ENCODE results near the gene LDB2. TPM values are rescaled to one million over a fixed set of nuclear protein-coding genes. Genes with fewer than 3 reads are reported as not detected.
A peak's percentile ranks its signal among the peaks of the same experiment; 100 is the strongest.

The LDB2 gene
- total and polyA plus RNA-seq, 5 experiments from 2014 or later, result 0.38 TPM; not detected in 4

- Mint-ChIP-seq H3K27ac (no peak overlapping the region), H3K27me3 (peaks cover 0 to 3% (median 0%) of the 10 kb centered on the region in 5 donors), H3K4me3 (no peak overlapping the region), H3K9me3 (no peaks in the 10 kb centered on the region), H3K36me3 (no peaks in the 10 kb centered on the region), H3K4me1 (peaks cover 0 to 3% (median 0%) of the 10 kb centered on the region in 4 donors)
- DNase-seq (no peak), ATAC-seq (no peak)
- POLR2A ChIA-PET, result no interaction called here
Measured at GRCh38 chr4:16908377-16909021, 10.1 kb upstream of the LDB2 start.

GRCh38 chr4:16900325-16900724 lies 1.9 kb upstream of the LDB2 start:
- no peak for ATAC-seq
- no peak for DNase-seq
- Mint-ChIP-seq H3K36me3 (no peaks in the 10 kb centered on the region), H3K9me3 (no peaks in the 10 kb centered on the region), H3K4me1 (peaks cover 4 to 21% (median 7%) of the 10 kb centered on the region in 4 donors), H3K27me3 (peaks cover 2 to 25% (median 11%) of the 10 kb centered on the region in 5 donors), H3K4me3 (no peak overlapping the region), H3K27ac (no peak overlapping the region)
- POLR2A ChIA-PET, result no interaction called here

GRCh38 chr4:16896881-16897750 lies 1.3 kb downstream of the LDB2 start:
- H3K36me3 Mint-ChIP-seq, result no peaks in the 10 kb centered on the region
- H3K27ac Mint-ChIP-seq, result no peak overlapping the region
- H3K4me1 Mint-ChIP-seq, result peaks cover 9 to 48% (median 24%) of the 10 kb centered on the region in 4 donors
- no peaks in the 10 kb centered on the region for H3K9me3 Mint-ChIP-seq
- H3K27me3 Mint-ChIP-seq, result peaks cover 2 to 25% (median 11%) of the 10 kb centered on the region in 5 donors
- ATAC-seq (no peak), DNase-seq (no peak)
- POLR2A ChIA-PET, result no interaction called here
- H3K4me3 Mint-ChIP-seq, result peak overlapping the region in 1 of 10 donors; percentile 26

- Mint-ChIP-seq H3K27me3 (peaks cover 2 to 25% (median 10%) of the 10 kb centered on the region in 5 donors), H3K27ac (no peak overlapping the region), H3K4me3 (no peak overlapping the region), H3K9me3 (no peaks in the 10 kb centered on the region), H3K36me3 (no peaks in the 10 kb centered on the region), H3K4me1 (peaks cover 18 to 71% (median 46%) of the 10 kb centered on the region in 4 donors)
- ATAC-seq (no peak), DNase-seq (no peak)
- POLR2A ChIA-PET, result no interaction called here
Measured at GRCh38 chr4:16894406-16894805, 4.0 kb downstream of the LDB2 start.

GRCh38 chr4:16893141-16893651 lies 5.2 kb downstream of the LDB2 start:
- Mint-ChIP-seq H3K27me3 (peaks cover 0 to 22% (median 8%) of the 10 kb centered on the region in 5 donors), H3K4me3 (peak overlapping the region; percentile 7 to 69 (median 54)), H3K36me3 (no peaks in the 10 kb centered on the region), H3K27ac (peak overlapping the region; percentile 13 to 84 (median 70)), H3K9me3 (no peaks in the 10 kb centered on the region), H3K4me1 (peaks cover 17 to 68% (median 48%) of the 10 kb centered on the region in 4 donors)
- POLR2A ChIA-PET, result no interaction called here
- no peak for DNase-seq
- no peak for ATAC-seq

GRCh38 chr4:16890651-16891050 lies 7.8 kb downstream of the LDB2 start:
- peak overlapping the region in 9 of 10 donors; percentile 1 to 79 (median 37) for H3K4me3 Mint-ChIP-seq
- H3K4me1 Mint-ChIP-seq, result peaks cover 17 to 59% (median 46%) of the 10 kb centered on the region in 4 donors
- POLR2A ChIA-PET, result no interaction called here
- no peaks in the 10 kb centered on the region for H3K27me3 Mint-ChIP-seq
- no peaks in the 10 kb centered on the region for H3K36me3 Mint-ChIP-seq
- no peaks in the 10 kb centered on the region for H3K9me3 Mint-ChIP-seq
- ATAC-seq (peak in 1 of 2 donors; percentile 51), DNase-seq (peak in 3 of 10 donors; percentile 10 to 32 (median 19))
- peak overlapping the region in 8 of 10 donors; percentile 2 to 73 (median 56) for H3K27ac Mint-ChIP-seq

GRCh38 chr4:16889945-16890344 lies 8.5 kb downstream of the LDB2 start:
- Mint-ChIP-seq H3K9me3 (no peaks in the 10 kb centered on the region), H3K27ac (peak overlapping the region in 4 of 10 donors; percentile 2 to 71 (median 59)), H3K4me1 (peaks cover 18 to 61% (median 48%) of the 10 kb centered on the region in 4 donors), H3K27me3 (no peaks in the 10 kb centered on the region), H3K4me3 (peak overlapping the region in 8 of 10 donors; percentile 19 to 79 (median 56)), H3K36me3 (no peaks in the 10 kb centered on the region)
- POLR2A ChIA-PET, result no interaction called here
- DNase-seq (no peak), ATAC-seq (no peak)

- Mint-ChIP-seq H3K27me3 (no peaks in the 10 kb centered on the region), H3K27ac (no peak overlapping the region), H3K36me3 (no peaks in the 10 kb centered on the region), H3K4me3 (no peak overlapping the region), H3K9me3 (no peaks in the 10 kb centered on the region), H3K4me1 (peaks cover 15 to 45% (median 39%) of the 10 kb centered on the region in 4 donors)
- DNase-seq (no peak), ATAC-seq (no peak)
- POLR2A ChIA-PET, result no interaction called here
Measured at GRCh38 chr4:16887887-16888286, 10.6 kb downstream of the LDB2 start.

- Mint-ChIP-seq H3K36me3 (no peaks in the 10 kb centered on the region), H3K4me1 (peaks cover 6 to 19% (median 14%) of the 10 kb centered on the region in 4 donors), H3K27me3 (no peaks in the 10 kb centered on the region), H3K27ac (no peak overlapping the region), H3K4me3 (no peak overlapping the region), H3K9me3 (no peaks in the 10 kb centered on the region)
- no peak for ATAC-seq
- no peak for DNase-seq
- POLR2A ChIA-PET, result no interaction called here
Measured at GRCh38 chr4:16884673-16885460, 13.6 kb downstream of the LDB2 start.

GRCh38 chr4:16883806-16884205 lies 14.6 kb downstream of the LDB2 start:
- H3K27ac Mint-ChIP-seq, result no peak overlapping the region
- H3K4me3 Mint-ChIP-seq, result no peak overlapping the region
- H3K9me3 Mint-ChIP-seq, result peaks cover 0 to 1% (median 0%) of the 10 kb centered on the region in 9 donors
- peaks cover 2 to 11% (median 6%) of the 10 kb centered on the region in 4 donors for H3K4me1 Mint-ChIP-seq
- no peaks in the 10 kb centered on the region for H3K27me3 Mint-ChIP-seq
- no peaks in the 10 kb centered on the region for H3K36me3 Mint-ChIP-seq
- ATAC-seq (no peak), DNase-seq (no peak)
- POLR2A ChIA-PET, result no interaction called here

GRCh38 chr4:16881151-16881884 lies 17.1 kb downstream of the LDB2 start:
- Mint-ChIP-seq H3K27me3 (no peaks in the 10 kb centered on the region), H3K36me3 (no peaks in the 10 kb centered on the region), H3K9me3 (peaks cover 0 to 4% (median 0%) of the 10 kb centered on the region in 9 donors), H3K27ac (no peak overlapping the region), H3K4me1 (peaks cover 0 to 9% (median 5%) of the 10 kb centered on the region in 4 donors), H3K4me3 (no peak overlapping the region)
- no peak for ATAC-seq
- POLR2A ChIA-PET, result no interaction called here
- DNase-seq, result no peak

- H3K36me3 Mint-ChIP-seq, result no peaks in the 10 kb centered on the region
- peaks cover 0 to 4% (median 0%) of the 10 kb centered on the region in 9 donors for H3K9me3 Mint-ChIP-seq
- H3K4me1 Mint-ChIP-seq, result no peaks in the 10 kb centered on the region
- POLR2A ChIA-PET, result no interaction called here
- no peaks in the 10 kb centered on the region for H3K27me3 Mint-ChIP-seq
- H3K4me3 Mint-ChIP-seq, result no peak overlapping the region
- no peak for ATAC-seq
- H3K27ac Mint-ChIP-seq, result no peak overlapping the region
- DNase-seq, result no peak
Measured at GRCh38 chr4:16875487-16875886, 23.0 kb downstream of the LDB2 start.

All from naive thymus-derived CD8-positive, alpha-beta T cell (primary cell).